Testis (tissue), 3 donors: ENCODE data around the gene ACSF2. TPM values are rescaled to one million over a fixed set of nuclear protein-coding genes. Genes with fewer than 3 reads are reported as not detected.
A peak's percentile ranks its signal among the peaks of the same experiment; 100 is the strongest.

Experiments
- DNase-seq: peaks from one replicate; pipeline ENCODE4 v3.0.0-alpha.2; 2019
- H3K27ac ChIP-seq, 2 donors: fragments of 200-600 bp; sonication (generic); one replicate each; pipeline ENCODE4 v1.5.1; 2019
- H3K27me3 ChIP-seq: fragments of 200-600 bp; sonication (generic); one replicate; pipeline ENCODE4 v1.5.1; 2019
- H3K36me3 ChIP-seq: fragments of 200-600 bp; sonication (generic); one replicate; pipeline ENCODE4 v1.5.1; 2017; ENCODE audit warnings: low read depth; ENCODE audit errors: missing control alignments
- H3K4me1 ChIP-seq: fragments of 200-600 bp; sonication (generic); one replicate; pipeline ENCODE4 v1.5.1; 2019
- H3K4me3 ChIP-seq, 2 donors: fragments of 200-600 bp; sonication (generic); one replicate each; pipeline ENCODE4 v1.5.1; 2017 to 2019
- H3K9me3 ChIP-seq: fragments of 200-600 bp; sonication (generic); one replicate; pipeline ENCODE4 v1.5.1; 2017
- POLR2A ChIP-seq: fragments of 450-650 bp; IDR thresholded peaks from one replicate; pipeline ENCODE4 v1.6.1; 2017; ENCODE audit warnings: antibody characterized with exemption, mild to moderate bottlenecking, moderate library complexity
- WGBS, 2 donors: methylation state at CpG; one replicate each; pipeline ENCODE4 v1.1.5; 2018; 5-methylcytosine and 5-hydroxymethylcytosine counted together
- intact Hi-C: fragments of 100-400 bp; cut with DNase I; formaldehyde crosslinking; loops from one replicate; pipeline ENCODE4 v1.15.1; 2023; ENCODE audit warnings: low total_unique reads
- polyA plus RNA-seq: library from polyadenylated mRNA; stranded (reverse); fragments of 350-450 nt; fragmentation: Illumina TruSeq; extraction: RNeasy Lipid Tissue Mini Kit (QIAGEN cat#74804); gene quantifications from one replicate; pipeline ENCODE4 v1.2.3, GENCODE V29; 2014; ENCODE audit warnings: low read depth, low replicate concordance; ENCODE audit not compliant: insufficient read depth
- total RNA-seq, 2 donors: library from RNA; depleted of rRNA; stranded (reverse); fragments of >200 nt; gene quantifications; one replicate each; pipeline ENCODE4 v1.2.3, GENCODE V29; 2016
- TF ChIP-seq, protein P1 (sequence below), 3 experiments: fragments of 450-650 bp in 2 of 3; fragments of 200-600 bp in 1 of 3; sonication (generic) in 1 of 3; IDR thresholded peaks; one replicate each; pipeline ENCODE4 v1.5.1; 2016 to 2019; ENCODE audit warnings: antibody characterized with exemption in 3 of 3, mild to moderate bottlenecking in 2 of 3, moderate library complexity in 1 of 3

Gene ACSF2
- total and polyA plus RNA-seq, 3 donors from 2014 or later: 37.7 to 60.1 (median 39.4) TPM

DNA sequence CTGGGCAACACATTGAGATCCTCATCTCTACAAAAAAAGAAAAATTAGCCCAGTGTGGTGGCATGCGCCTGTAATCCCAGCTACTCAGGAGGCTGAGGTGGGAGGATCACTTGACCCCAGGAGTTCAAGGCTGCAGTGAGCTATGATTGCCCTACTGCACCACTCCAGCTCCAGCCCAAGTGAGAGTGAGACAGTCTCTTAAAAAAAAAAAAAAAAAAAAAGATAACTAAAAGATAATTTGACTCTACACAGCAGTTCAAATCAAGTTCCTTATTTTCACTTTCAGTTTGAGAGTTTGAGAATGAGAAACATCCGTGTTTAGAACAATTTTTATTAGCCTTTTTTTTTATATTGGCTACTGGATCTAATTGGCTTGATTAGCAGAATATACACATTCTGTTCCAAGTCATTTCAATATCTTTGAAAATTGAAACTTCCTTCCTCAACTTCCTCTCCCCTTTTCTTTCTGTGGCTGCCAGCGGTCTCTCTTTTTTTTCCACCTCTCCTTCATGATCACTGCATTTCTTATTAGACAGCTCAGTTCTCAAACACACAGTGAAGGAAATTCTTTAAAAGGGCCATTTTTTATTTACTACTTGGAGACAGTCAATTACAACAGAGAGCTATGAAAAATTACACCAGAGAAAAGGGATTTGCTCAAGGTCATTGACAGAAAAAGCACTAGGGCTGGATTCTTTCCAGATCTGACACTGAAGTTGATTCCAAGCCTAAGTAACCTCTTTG is 4.5 kb upstream of the ACSF2 start:
- Histone ChIP-seq H3K36me3 (no peaks in the 10 kb centered on the region), H3K4me1 (peaks cover 9% of the 10 kb centered on the region), H3K27me3 (no peaks in the 10 kb centered on the region), H3K4me3 (no peak overlapping the region), H3K9me3 (no peaks in the 10 kb centered on the region), H3K27ac (peak overlapping the region; percentile 51 to 68)
- TF ChIP-seq, protein P1, sequence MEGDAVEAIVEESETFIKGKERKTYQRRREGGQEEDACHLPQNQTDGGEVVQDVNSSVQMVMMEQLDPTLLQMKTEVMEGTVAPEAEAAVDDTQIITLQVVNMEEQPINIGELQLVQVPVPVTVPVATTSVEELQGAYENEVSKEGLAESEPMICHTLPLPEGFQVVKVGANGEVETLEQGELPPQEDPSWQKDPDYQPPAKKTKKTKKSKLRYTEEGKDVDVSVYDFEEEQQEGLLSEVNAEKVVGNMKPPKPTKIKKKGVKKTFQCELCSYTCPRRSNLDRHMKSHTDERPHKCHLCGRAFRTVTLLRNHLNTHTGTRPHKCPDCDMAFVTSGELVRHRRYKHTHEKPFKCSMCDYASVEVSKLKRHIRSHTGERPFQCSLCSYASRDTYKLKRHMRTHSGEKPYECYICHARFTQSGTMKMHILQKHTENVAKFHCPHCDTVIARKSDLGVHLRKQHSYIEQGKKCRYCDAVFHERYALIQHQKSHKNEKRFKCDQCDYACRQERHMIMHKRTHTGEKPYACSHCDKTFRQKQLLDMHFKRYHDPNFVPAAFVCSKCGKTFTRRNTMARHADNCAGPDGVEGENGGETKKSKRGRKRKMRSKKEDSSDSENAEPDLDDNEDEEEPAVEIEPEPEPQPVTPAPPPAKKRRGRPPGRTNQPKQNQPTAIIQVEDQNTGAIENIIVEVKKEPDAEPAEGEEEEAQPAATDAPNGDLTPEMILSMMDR (IDR thresholded peaks at IDR 0.05): no peak
- no peak for TF ChIP-seq POLR2A
- intact Hi-C loops: no loop called here
- DNase-seq: no peak
- 42% methylated on average over 3 of the region's 3 CpGs for WGBS, 2 donors

DNA sequence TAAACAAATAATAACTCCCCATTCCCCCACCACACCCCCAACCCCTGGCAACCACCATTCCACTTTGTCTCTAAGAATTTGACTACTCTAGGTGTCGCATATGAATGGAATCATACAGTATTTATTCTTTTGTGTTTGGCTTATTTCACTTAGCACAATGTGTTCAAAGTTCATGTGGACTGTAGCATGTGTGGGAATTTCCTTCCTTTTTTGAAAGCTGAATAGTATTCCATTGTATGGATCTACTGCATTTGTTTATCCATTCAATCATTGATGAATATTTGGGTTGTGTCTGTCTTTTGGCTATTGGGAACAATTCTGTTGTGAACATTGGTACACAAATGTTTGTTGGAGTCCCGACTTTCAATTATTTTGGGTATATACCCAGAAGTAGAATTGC is 3.3 kb upstream of the ACSF2 start:
- no peaks in the 10 kb centered on the region for H3K9me3 ChIP-seq
- H3K4me1 ChIP-seq: peaks cover 20% of the 10 kb centered on the region
- no peak for TF ChIP-seq POLR2A
- TF ChIP-seq, protein P1 (IDR thresholded peaks at IDR 0.05): no peak
- no peak for DNase-seq
- H3K4me3 ChIP-seq: no peak overlapping the region
- no peaks in the 10 kb centered on the region for H3K27me3 ChIP-seq
- WGBS, 2 donors: 86 to 97% methylated on average over 2 of the region's 2 CpGs
- H3K36me3 ChIP-seq: no peaks in the 10 kb centered on the region
- H3K27ac ChIP-seq: no peak overlapping the region
- intact Hi-C loops: no loop called here

DNA sequence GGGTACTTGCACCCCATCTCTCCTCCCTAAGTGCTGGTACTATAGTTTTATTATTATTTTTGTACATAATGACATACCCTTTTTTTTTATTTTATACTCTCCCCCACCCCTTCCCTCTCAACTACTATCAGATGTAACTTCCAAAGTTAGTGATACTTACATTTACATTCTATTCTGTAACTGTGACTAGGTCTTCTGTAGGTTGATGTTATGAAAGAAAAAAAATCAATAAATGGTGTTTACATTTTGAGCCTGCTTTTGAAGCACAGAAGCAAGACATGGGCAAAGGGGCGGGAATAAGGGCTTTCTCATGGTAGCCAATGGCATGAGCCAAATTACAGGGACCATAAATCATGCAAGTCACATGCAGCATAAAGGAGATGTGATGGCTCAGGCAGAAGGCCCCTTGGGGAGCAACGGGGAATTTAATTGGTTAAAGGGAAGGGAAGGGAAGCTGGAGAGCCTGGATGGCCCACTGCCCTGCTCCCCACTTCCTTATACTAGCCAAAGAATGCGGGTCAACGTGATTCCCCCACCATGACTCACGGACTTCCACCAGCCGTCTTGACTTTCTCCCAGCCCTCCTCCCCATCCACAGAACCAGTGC is 2.4 kb upstream of the ACSF2 start:
- 75 to 85% methylated on average over 6 of the region's 6 CpGs for WGBS, 2 donors
- H3K27ac ChIP-seq: no peak overlapping the region

DNA sequence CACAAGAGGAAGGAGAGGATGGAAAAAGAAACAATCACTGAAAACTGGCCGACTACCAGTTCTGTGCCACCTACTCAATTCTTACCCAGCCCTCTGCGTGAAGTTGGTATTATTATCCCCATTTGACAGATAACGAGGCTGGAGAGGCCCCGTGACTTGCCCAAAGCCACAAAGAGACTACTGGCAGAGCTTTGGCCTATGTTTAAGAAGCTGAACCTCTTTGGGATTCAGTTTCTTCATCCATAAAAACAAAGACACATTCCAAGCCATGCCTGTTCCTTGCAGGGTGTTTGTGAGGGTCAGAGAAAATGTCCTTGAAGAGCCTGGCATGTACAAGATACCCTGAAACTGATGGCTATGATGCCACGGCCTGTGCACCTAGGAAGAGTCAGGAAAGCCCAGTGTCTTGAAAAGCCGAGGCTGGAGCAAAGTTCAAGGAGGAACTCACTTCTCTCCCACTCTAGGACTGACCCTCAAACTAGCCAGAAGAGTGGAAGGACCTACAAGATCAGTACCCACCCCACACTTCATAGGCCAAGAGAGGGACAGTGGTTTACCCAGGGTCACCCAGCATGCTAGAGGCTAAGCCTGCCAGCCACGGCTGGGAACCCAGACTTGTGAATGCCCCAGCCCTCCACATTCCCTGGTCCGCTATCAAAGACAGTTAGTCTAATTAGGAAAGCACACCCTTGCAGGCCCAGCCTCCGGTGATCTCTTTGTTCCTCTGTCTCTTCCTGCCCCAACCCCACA is 1.6 kb upstream of the ACSF2 start:
- H3K4me3 ChIP-seq: no peak overlapping the region
- DNase-seq: no peak
- no peaks in the 10 kb centered on the region for H3K27me3 ChIP-seq
- no peaks in the 10 kb centered on the region for H3K36me3 ChIP-seq
- TF ChIP-seq, protein P1 (IDR thresholded peaks at IDR 0.05): no peak
- TF ChIP-seq POLR2A: no peak
- peaks cover 25% of the 10 kb centered on the region for H3K4me1 ChIP-seq
- WGBS, 2 donors: 65 to 68% methylated on average over 7 to 9 of the region's 9 CpGs
- intact Hi-C loops: no loop called here
- no peak overlapping the region for H3K27ac ChIP-seq
- no peaks in the 10 kb centered on the region for H3K9me3 ChIP-seq

More for the DNA sequence above, 2.4 kb upstream of the ACSF2 start:
- Histone ChIP-seq H3K4me1 (peaks cover 25% of the 10 kb centered on the region), H3K27me3 (no peaks in the 10 kb centered on the region), H3K4me3 (no peak overlapping the region), H3K36me3 (no peaks in the 10 kb centered on the region), H3K9me3 (no peaks in the 10 kb centered on the region)
- intact Hi-C loops: no loop called here
- no peak for DNase-seq
- TF ChIP-seq, protein P1 (IDR thresholded peaks at IDR 0.05): no peak
- no peak for TF ChIP-seq POLR2A
